Measurements from ENCODE around the gene TRPV3.
"Not testable (repeated sequence)": the region's sequence is repeated elsewhere in the genome, so short reads cannot be mapped to it uniquely, and the experiment has no call there.

Gene TRPV3

GRCh38 chr17:3514873-3515272 lies 42.7 kb downstream of the TRPV3 start:
- DNase-seq, result peak; percentile 24

GRCh38 chr17:3514167-3514566 lies 43.4 kb downstream of the TRPV3 start:
- DNase-seq, result not testable (repeated sequence)

GRCh38 chr17:3513305-3514035 lies 44.1 kb downstream of the TRPV3 start:
- DNase-seq, result no peak

- DNase-seq, result no peak
Observed at GRCh38 chr17:3512505-3513171, 45.0 kb downstream of the TRPV3 start.

GRCh38 chr17:3511852-3512504 lies 45.6 kb downstream of the TRPV3 start:
- no peak for DNase-seq

GRCh38 chr17:3510090-3510489 lies 47.5 kb downstream of the TRPV3 start:
- no peak for DNase-seq

- DNase-seq, result no peak
Observed at GRCh38 chr17:3507869-3508268, 49.7 kb downstream of the TRPV3 start.

- no peak for DNase-seq
Observed at GRCh38 chr17:3507071-3507470, 50.5 kb downstream of the TRPV3 start.

- no peak for DNase-seq
Observed at GRCh38 chr17:3506054-3506453, 51.6 kb downstream of the TRPV3 start.

- DNase-seq, result no peak
Observed at GRCh38 chr17:3505008-3505407, 52.6 kb downstream of the TRPV3 start.

- DNase-seq, result no peak
Observed at GRCh38 chr17:3503285-3503684, 54.3 kb downstream of the TRPV3 start.

- no peak for DNase-seq
Observed at GRCh38 chr17:3502466-3502865, 55.1 kb downstream of the TRPV3 start.

DNA sequence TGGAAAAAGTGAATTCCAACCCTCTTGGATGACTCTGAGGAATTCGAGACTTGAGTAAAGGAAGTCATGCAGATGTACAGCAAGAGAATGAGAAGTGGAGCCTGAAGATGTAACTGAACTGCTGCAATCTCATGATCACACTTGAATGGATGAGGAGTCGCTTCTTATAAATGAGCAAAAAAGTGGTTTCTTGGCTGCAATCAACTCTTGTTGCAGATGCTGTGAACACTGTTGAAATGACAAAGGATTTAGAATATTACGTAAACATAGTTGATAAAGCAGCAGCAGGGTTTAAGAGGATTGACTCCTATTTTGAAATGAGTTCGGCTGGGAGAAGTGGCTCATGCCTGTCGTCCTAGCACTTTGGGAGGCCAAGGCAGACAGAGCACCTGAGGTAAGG lies 56.3 kb downstream of the TRPV3 start:
- no peak for DNase-seq

DNA sequence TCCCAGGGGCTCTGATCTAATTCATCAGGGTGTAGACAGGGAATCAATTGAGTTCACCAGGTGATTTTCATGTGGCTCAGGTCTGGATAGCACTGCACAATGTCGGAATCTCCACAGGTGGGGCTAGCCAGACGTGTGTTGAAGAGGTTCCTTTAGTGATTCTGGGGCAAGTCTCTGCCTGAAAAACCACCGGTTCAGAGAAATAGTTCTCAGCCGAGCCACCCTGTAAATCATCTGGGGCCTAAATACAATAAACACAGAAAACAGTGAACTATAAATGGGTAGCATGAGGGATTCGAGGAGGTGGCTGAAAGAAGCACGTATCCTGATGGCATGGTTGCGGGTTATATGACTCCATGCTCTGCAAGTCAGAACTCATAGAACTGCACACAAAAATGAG lies 60.5 kb downstream of the TRPV3 start:
- DNase-seq, result no peak

- DNase-seq, result no peak
Observed at GRCh38 chr17:3485481-3486068, 72.0 kb downstream of the TRPV3 start.

DNA sequence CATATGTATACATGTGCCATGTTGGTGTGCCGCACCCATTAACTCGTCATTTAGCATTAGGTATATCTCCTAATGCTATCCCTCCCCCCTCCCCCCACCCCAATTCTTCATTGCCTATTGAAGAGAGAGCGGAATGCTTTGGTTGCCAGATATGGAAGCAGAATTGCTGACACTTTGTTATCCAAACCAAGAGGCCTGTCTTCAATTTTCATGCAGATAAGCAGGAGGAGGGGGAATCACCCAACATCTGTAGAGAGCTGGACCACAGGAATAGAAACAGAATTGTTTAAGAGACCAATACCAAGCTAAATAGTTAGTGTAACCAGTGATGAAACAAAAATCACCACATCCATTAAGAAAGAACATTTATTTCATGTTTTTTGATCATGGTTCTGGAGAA lies 74.8 kb downstream of the TRPV3 start:
- DNase-seq, result no peak

- no peak for DNase-seq
Observed at GRCh38 chr17:3479988-3480387, 77.6 kb downstream of the TRPV3 start.

DNA sequence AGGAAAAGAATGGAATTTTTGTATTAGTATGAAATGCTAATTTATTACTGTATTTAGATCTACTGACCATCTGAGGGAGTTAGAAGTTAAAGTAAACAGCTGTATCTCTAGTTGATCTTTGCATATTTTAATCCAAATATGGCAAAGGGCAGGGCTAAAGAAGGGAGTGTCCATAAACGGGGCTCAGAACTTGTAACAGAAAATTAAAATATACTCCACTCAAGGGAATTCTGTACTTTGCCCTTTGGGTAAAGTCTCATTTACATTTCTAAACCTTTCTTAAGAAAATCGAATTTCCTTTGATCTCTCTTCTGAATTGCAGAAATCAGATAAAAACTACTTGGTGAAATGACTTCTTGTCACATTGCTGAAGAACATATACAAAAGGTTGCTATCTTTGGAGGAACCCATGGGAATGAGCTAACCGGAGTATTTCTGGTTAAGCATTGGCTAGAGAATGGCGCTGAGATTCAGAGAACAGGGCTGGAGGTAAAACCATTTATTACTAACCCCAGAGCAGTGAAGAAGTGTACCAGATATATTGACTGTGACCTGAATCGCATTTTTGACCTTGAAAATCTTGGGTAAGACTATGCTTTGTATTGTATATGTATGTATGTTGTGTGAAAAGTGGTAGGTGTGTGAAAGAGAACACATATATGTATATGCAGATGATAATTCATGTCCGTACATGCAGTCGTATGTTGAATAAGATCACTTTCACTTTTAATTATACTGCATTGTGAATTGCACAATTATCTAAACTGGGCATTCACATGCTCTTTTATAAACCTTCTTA lies 81.6 kb downstream of the TRPV3 start, which contains the start of gene ASPA:
TSS of gene ASPA (plus strand) at position 186 of the 799 bp plus-strand sequence. CDS start at position 349, 163 bp downstream.
- DNase-seq, result no peak

- DNase-seq, result no peak
Observed at GRCh38 chr17:3475251-3475685, 82.3 kb downstream of the TRPV3 start.

DNA sequence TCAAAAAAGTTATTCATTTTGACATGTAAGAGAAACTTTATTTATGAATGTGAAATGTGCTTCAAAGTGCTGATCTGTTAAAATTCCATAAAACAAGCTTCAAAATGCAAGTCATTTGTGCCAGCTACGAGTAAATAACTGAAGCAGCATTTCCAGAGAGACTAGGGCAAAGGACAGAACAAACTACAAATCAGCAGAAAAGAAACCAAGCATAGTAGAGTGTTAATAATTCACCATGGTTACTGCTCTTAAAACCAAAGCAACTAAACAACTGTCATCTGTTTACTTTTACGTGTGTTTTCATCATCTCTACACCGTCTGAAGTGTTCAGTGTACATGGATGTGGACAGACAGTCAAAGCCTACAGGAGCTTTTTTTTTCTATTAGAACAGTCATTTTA lies 83.4 kb downstream of the TRPV3 start:
- no peak for DNase-seq

- no peak for DNase-seq
Observed at GRCh38 chr17:3472137-3472536, 85.5 kb downstream of the TRPV3 start.

GRCh38 chr17:3471599-3471998 lies 86.0 kb downstream of the TRPV3 start, which contains the start of gene SPATA22:
TSS of gene SPATA22 (minus strand) at chr17:3471819. CDS start at chr17:3469325, 2,494 bp downstream.
- no peak for DNase-seq

GRCh38 chr17:3469529-3469928 lies 88.1 kb downstream of the TRPV3 start:
- no peak for DNase-seq
